GM19023 (cell line): ENCODE data around the gene PIM2.

Experiments used
- ATAC-seq: cut with Tn5 transposase; IDR thresholded peaks from one replicate; pipeline ENCODE4 v1.9.1; 2021; ENCODE audit warnings: mild to moderate bottlenecking, moderate library complexity; ENCODE audit not compliant: unreplicated experiment

The PIM2 gene

DNA sequence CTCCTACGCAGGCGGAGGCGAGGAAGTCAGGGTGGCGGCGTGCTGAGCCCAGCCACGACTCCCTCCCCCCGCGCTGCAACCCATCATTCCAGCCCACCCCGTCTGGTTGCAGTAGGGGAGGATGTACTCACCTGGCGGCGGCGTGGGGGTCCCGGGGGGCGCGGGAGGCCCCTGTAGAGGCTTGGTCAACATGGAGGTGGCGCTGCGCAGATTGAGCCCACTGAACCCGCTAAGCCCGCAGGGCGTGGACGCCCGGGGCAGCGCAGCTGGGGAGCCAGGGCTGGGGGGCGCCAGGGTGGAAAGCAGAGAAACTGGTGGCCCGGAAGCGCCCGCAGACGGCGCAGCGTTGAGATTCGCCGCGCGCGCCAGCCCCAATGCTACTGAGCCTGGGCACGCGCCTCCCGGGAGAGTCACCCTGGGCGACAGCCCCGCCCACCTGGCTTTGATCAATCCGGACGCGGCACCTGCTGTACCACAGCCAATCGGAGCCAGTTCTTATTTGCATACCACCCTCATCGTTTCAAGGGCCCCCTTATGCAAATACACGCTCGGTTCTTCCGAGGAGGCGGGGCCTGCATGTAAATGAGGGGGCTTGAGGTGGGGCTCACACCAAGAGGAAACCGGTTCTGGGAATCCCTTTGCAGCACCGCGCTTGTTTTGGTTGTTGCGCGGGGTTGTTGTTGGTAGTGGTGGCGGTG lies at the start of gene PIM2:
TSS of gene PIM2 (minus strand) at position 382 of the 698 bp plus-strand sequence. CDS start at position 192, 190 bp downstream.
- peak; percentile 60 for ATAC-seq

- ATAC-seq, result no peak
Measured at GRCh38 chrX:48968377-48968776, 49.6 kb upstream of the PIM2 start.

DNA sequence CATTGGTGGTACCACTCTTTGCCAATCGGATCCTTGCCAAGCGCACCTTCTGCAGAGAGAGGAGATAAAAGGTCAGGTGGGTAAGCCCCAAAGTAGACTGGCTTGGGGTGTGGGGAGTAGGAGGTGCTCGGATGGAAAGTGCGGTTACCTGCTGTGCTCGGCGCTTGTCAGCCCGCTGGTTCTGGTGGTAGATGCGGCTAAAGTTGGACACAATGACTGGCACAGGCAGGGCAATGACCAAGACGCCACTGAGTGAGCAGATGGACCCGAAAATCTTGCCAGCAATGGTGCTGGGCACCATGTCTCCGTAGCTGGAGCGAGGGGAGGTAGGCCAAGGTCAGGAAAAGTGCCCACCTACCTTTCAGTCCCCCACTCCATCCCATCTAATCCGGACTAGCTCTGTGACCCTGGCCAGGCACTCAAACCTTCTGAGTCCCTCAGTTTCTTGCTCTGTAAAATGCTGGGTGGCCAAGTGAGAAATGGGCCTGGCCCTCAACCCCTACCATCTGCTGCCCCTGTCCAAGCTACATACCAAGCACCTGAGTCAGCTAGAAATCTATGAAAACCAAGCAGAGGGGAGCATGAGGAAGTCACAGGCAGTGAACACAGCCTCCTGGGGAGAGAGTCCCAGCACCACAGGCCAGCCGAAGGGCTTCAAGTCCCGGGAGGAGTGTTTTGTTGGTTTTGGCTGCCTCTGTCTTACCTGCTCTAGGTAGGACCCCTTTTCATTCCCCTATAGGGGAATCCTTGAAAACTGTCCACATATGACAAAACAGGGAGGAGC lies 48.2 kb upstream of the PIM2 start:
- no peak for ATAC-seq

- ATAC-seq, result no peak
Measured at GRCh38 chrX:48965959-48966358, 47.1 kb upstream of the PIM2 start.

DNA sequence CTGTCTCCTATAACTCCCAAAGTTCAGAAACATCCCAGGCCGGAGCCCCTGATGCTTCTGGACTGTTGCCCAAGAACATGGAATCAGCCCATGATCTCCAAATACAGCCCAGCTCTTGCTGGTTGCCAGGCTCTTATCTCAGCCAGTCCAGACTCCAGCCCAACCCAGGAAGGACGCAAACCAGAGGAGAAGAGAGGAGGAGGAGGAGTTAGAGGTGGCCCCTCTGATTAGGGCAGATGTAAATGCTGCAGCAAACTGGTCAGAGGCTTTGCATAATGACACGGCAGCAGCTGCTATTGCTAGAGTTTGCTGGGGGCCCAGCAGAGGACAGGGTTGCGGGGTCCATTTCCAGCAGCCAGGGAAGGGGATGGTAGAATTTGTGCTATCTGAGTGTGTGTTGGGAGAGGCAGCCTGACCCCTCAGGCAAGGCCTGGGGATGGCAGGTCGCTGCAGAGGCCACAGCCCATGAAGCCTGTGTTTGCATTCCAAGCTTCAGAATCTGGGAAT lies 42.8 kb upstream of the PIM2 start:
- no peak for ATAC-seq

GRCh38 chrX:48960291-48960690 lies 41.5 kb upstream of the PIM2 start:
- ATAC-seq, result no peak

DNA sequence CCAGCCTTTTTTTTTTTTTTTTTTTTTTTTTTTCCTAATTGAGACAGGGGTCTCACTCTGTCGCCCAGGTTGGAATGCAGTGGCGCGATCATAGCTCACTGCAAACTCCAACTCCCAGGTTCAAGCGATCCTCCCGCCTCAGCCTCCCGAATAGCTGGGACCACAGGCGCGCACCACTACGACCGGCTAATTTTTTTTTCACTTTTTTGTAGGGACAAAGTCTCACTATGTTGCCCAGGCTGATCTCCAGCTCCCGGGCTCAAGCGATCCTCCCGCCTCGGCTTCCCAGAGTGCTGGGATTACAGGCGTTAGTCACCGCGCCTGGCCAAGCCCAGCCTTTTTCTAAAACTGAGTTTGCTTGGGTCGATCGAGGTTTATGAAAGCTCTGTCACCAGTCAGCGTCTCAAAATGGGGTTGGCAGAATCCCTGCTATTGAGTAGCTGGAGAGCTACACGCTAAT lies 39.8 kb upstream of the PIM2 start:
- ATAC-seq, result no peak

- ATAC-seq, result peak; percentile 78
Measured at GRCh38 chrX:48957827-48958634, 39.2 kb upstream of the PIM2 start.

- ATAC-seq, result peak; percentile 31
Measured at GRCh38 chrX:48957477-48957826, 38.6 kb upstream of the PIM2 start, which contains the start of gene OTUD5. OTUD5 (minus strand) TSS chrX:48957607; CDS start chrX:48957570, 37 bp downstream.

DNA sequence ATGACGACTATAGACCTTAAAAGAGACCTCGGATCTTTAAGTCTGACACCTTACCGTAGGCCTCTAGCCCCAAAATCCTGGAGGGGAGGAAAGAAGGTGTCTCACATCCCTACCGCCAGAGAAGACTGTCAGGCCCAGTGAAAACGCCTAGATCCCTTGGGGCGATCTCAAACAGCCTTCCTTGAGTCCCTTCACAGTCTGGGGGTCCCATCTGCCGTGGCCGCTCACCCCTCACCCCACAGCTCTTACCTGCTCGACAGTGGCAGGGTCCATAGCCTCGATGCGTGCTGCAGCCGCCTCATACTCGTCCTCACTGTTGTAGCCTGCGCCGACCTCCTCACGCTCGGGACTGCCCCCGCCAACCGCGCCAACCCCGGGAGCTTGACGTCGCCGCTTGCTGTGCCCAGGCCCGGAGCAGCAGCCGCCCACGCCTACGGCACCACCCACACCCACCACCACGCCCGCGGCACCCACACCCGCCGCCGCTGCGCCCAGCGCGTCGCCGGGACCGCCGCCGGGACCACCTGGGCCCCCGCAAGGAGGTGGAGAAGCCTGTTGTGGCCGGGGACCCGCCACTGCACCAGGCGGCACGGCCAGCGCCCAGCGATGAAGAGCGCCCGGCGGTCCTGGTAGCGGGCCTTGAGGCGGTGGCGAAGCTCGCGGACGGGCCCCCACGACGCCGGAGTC lies 38.0 kb upstream of the PIM2 start:
- ATAC-seq, result no peak

GRCh38 chrX:48948589-48948988 lies 29.8 kb upstream of the PIM2 start:
- ATAC-seq, result no peak

DNA sequence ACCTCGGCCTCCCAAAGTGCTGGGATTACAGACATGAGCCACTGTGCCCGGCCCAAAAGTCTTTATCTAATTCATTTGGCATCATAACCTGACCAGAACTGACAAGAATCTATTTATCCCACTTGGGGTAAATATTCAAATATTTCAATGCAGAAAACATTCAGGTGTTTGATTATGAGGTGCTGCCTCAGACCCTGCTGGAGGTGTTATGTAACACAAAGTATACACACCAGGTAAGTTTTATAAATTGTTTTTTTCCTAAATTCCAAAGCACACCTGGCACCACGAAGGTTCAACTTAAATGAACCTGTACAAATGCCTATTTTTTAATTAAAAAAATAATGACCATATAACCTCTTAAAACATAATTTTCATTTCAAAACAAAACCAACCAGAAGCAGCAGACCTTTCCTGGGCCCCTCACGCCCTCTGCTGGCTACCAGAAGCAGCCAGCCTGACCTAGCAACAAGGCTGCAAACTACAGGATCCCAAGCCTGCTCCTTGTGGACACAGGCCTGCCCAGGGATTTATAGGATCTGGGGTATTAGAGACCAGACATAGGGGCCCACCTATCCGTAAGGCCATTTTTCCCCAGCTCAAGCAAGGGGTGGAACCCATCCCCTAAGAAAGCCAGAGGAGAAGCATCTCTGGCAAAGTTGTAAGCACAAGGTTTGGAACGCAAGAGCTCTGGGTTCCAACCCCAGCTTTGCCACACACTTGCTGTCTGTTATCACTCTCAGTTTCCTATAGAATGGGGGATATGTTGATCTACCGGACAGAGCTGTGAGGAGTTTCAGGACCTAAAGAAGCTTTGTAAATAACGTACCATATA lies 26.9 kb upstream of the PIM2 start:
- no peak for ATAC-seq

DNA sequence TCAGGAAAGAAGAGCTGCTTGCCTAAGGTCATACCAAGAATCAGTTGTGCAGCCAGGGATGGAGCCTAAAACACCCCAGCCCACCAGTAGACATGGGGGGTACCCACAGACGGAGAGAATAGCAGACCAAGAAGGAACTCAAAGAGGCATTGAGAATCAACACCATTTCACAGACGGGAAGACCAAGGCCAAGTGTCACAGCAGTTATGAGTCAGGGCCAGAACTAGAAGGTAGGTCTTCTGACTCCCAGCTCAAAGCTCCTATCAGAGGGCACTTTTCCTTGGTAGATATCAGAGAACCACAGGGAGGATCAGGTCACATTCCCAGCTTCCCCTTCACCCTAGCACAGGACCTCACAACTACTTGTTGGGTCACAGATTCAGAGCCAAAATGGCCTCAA lies 24.1 kb upstream of the PIM2 start:
- ATAC-seq, result no peak

DNA sequence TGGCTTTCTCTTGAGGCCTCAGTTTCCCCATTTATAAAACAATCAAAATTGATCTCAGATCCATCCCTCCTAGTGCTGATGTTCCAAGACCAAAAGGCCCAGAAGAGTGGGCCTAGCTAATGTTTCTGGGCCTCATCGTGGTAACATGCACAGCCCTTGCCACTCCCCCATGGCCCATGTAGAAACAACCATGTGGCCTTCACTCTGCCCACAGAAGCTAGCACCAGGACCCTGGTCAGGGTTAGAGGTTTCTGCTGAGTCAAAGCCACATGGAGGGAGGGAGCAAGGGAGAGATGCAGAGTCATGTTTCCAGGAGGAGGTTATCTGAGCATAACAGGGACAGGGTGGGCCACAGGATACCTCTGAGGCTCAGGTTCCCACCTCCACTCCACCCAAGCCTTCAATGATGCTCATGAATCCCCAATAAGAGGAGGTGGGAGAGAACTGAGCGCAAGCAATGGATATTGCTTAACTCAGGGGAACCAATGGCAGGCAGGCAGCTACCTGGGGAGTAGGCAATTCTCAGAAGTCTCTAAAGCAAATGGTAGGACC lies 21.7 kb upstream of the PIM2 start:
- ATAC-seq, result no peak

DNA sequence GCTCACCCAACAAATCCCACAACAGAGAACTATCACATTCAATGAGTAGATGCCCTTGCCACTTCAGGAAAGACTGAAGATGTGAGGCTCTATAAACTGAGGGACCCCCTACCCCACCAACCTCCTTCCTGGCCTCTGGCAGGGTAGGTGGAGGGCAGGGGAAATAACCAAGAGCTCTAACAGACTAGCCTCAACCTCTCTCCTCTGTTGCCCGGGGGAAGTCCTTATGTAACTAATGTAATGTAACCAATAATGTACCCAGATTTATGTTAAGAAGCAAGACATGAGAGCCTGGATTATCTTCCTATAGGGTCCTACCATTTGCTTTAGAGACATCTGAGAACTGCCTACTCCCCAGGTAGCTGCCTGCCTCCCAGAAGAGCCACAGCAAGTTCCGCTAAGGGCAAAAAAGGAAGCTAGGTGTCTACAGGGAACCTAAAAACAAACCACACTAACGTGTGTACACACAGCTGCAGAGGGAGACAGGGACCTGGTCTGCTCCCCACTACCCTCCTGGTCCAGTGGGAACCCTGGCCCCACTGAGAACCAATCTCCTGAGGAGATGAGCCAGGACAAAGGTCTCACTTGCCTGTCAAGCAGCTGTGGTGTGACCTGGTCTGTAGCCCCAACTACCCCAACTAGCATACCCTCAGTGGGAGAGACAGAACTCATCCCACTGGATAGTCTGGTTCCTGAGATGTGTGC lies 20.9 kb upstream of the PIM2 start:
- ATAC-seq, result no peak

DNA sequence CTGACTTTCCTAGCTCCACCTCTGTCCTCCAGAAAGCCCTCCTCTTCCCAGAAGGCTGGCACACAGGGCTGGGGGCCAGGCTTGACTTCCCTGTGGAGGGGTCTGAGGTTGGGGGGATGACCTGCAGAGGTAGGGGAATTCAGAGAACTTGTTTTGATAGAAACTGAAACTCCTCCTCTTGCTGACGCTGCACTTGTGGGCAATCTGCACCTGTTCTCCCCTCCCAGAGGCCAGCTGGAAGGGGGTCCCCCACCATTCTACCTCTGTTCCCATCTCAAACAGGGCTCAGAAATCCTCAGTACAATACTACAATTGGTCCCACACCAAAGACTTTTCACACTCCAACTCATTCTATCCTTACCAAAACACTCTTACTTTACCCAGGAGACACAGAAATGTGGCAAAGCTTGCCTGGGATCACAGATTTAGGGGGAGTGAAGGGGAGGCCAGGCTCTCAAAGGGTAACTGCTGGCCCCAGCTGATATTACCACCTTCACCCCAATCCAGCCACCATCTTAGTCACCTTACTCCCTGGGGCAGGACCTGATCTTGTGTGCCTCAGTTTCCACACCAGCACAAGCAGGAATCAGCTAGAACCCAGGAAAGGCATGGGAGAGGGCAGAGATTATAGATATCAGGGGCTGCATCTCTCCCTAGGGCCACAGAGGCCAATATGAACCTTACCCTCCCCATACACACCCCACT lies 20.0 kb upstream of the PIM2 start:
- peak; percentile 56 for ATAC-seq

DNA sequence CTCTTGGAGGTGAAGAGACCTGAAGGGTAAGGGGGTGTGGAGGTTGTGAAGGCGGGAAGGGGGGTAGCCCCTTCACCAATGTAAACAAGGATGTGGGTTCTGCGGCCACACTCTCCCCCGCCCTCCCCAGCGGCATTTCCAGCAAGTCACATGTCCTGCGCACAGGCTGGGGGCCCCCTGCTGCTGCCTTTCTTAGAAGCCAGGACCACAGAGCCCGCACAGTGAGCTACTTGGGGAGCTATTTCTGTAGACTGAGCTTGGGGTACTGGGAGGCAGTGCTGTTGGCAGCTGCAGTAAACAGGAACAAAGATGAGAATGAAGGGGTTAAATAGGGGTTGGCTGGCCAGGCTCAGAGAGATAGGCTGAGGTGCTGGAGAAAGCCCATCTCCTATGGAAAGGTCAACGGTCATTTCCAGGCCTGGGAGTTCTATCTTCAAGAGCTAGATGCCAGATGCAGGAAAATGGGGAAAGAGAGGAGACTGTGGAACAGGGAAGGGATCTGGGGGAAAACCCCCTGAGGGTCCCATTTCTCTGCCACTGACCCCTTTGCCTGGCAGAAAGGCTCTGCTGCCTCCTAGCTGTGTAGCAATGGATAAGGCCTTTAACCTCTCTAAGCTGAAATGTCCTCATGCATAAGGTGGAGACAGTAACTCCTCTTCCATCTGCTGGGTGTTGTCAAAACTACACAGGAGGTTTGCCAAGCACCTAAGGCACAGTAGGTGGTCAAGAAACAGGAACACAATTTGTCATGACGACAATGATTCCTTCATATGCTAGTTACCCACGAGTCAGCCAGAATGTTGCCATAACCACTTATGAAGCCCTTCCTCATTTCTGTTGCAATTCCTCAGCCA lies 18.5 kb upstream of the PIM2 start:
- peak; percentile 57 for ATAC-seq
